ENCODE results near the gene MAPK11.

Gene MAPK11

DNA sequence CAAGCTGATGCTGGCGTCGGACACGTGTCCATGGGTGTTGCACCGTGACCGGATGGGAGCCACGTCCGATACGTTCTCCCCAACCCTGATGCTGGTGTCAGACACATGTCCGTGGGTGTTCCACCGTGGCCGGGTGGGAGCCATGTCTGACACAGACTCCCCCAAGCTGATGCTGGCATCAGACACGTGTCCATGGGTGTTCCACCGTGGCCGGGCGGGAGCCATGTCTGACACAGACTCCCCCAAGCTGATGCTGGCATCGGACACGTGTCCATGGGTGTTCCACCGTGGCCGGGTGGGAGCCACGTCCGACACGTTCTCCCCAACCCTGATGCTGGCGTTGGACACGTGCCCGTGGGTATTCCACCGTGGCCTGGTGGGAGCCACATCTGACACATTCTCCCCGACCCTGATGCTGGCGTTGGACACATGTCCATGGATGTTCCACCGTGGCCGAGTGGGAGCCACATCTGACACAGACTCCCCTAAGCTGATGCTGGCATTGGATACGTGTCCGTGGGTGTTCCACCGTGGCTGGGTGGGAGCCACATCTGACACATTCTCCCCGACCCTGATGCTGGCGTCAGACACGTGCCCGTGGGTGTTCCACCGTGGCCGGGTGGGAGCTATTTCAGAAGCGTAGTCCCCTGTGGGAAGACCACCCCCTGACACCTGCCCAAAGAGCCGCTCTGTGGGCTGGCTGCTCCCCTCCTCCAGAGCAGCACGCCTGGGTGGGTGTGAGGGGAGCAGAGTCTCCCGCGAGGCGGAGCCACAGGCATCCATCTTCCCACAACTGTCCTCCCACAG, 49.4 kb downstream of the MAPK11 start:
- DNase-seq = no peak

GRCh38 chr22:50219800-50220602, 50.2 kb downstream of the MAPK11 start:
- DNase-seq = no peak

DNA sequence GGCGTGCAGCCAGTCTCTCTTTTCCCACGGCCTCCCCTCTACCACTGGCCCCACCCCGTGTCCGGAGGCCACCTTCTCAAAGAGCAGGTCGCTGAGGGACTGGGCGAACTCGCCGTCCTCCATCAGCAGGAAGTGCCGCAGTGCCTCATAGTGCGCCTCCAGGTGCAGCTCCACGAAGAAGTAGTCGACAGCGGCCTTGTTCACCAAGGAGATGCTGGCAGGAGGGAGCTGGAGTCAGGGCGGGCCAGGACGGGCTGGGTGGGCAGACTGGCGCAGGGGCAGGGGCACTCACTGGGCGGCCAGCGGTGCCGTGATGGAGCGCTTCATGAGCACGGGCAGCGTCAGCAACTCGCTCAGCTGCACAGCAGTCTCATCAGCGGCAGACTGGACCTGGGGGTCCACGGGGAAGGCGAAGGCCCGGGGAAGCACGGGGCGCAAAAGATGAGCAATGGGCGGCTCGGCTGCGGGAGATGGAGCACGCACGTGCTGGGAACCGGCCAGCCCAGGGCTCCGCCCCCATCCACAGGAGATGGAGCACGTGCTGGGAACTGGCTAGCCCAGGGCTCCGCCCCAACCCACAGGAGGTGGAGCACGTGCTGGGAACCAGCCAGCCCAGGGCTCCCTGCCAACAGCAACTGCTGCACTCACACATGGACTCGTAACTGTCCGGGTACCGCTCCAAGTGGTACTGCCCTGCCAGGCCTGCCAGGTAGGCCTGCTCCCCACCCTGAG, 51.0 kb downstream of the MAPK11 start:
- DNase-seq = no peak

GRCh38 chr22:50218153-50218995, 51.8 kb downstream of the MAPK11 start:
- no peak for DNase-seq

- DNase-seq = no peak
Observed at GRCh38 chr22:50217543-50218152, 52.5 kb downstream of the MAPK11 start.

DNA sequence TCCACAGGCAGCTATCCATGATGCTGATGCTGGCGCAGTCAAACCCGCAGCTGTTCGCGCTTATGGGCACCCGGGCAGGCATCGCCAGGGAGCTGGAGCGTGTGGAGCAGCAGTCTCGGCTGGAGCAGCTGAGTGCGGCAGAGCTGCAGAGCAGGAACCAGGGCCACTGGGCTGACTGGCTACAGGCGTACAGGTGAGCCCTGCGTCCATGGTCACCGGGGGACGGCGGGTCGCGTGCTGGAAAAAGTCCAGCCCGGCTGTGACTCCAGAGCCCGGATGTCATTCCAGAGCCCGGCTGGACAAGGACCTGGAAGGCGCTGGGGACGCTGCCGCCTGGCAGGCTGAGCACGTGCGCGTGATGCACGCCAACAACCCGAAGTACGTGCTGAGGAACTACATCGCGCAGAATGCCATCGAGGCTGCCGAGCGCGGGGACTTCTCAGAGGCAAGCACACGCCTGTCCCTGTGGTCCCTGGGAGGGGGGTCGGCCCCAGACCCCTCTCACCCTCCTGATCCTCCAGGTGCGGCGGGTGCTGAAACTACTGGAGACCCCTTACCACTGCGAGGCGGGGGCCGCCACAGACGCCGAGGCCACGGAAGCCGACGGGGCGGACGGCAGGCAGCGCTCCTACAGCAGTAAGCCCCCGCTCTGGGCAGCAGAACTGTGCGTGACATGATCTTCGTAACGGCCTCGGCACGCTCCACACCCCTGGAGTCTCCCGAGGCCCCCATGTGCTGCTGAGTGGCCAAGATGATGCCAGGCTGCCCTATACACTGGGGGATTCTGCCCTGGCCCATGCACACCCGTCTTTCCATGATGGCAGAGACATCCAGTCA, 53.3 kb downstream of the MAPK11 start:
- DNase-seq = no peak

- no peak for DNase-seq
Observed at GRCh38 chr22:50216055-50216683, 54.0 kb downstream of the MAPK11 start.

DNA sequence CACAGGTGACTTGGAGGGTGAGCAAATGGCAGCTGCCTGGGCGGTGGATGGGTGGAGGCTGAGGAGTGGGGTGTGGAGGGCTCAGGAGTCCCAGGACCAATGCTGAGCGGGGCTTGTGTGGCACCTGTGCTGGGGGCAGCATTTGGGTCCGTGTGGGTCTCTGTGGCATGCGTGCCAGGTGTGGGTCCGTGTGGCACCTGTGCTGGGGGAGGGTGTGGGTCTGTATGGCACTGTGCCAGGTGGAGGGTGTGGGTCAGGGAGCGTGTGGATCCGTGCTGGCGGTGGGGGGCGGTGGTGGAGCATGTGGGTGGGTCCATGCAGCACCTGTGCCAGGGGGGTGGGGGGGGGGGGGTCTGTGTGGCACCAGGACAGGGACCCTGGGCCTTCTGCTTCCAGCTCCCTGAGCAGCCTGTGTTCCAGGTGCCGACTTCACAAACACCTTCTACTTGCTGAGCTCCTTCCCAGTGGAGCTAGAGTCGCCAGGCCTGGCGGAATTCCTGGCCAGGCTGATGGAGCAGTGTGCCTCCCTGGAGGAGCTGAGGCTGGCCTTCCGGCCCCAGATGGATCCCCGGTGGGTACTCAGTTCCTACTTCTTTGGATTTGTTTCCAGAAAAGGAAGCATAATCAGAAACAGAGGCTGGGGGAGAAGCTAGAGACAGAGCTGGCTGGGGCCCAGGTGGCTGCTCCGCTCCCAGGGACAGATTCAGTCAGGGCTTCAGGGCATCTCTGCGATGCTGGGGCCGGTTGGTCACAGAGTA, 54.7 kb downstream of the MAPK11 start:
- DNase-seq = no peak

All from NCI-H1417 treated with DMSO at 0.1 percent for 48 hours (cell line).